Measurements from ENCODE around the gene RNF144A. TPM values are rescaled to one million over a fixed set of nuclear protein-coding genes. Genes with fewer than 3 reads are reported as not detected.
"Not testable (repeated sequence)": the region's sequence is repeated elsewhere in the genome, so short reads cannot be mapped to it uniquely, and the experiment has no call there.

Gene RNF144A
- total RNA-seq, 1 experiment from 2014 or later: 13.6 TPM

DNA sequence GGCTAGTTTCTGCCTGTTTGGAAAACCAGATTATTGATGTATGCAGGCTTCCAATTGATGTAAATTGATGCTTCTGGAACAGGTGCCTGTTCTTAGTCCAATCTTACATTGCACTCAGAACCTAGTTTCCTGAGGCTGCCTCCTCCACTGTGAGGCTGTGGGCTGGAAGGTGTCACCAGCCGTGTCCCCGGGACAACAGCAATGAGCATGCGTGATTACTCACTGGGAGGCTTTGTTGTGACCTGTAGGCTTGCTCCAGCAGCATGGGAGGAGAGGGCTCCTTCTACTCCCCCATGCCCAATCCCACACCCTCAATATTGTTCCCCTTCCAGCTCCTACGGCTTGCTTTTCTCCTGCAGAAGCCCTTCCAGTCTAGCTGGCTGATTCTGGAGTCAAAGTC, 28.5 kb upstream of the RNF144A start:
- no peaks in the 10 kb centered on the region for H3K36me3 ChIP-seq (replicated peaks; ENCODE audit: control insufficient read depth, insufficient read depth, low read length)
- H3K4me3 ChIP-seq (ENCODE audit: insufficient read depth, low read depth, low read length): no peak overlapping the region
- no peaks in the 10 kb centered on the region for H3K27me3 ChIP-seq (ENCODE audit: control insufficient read depth, insufficient read depth, low read length)
- DNase-seq: no peak

DNA sequence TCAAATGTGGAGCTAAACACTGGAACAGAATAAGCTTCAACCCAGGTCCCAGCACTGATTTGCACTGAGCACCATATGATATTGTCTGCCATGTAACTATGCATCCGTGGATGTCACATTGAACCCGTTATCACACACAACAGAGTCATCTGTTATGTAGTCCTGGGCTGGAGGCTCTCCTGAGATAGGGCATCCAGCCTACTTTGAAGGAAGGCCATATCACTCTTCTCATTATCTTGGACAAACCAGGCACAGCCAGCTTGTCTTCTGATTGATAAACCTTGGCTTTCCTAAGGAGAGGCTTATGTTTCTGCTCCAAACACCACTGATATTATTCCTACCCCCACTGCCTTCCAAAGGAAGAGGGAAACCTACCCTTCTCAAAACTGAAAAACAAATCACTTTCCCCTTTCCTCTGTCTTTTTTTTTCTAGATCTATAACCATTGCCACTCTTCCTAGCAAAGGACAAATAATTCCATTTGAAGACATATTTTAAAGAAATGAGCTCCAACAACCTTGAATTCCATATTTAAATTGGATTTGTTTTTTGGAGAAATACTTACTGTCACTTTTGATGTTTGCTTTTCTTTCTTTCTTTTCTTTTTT, 23.2 kb upstream of the RNF144A start:
- no peaks in the 10 kb centered on the region for H3K27me3 ChIP-seq (ENCODE audit: control insufficient read depth, insufficient read depth, low read length)
- H3K4me3 ChIP-seq (ENCODE audit: insufficient read depth, low read depth, low read length): no peak overlapping the region
- no peaks in the 10 kb centered on the region for H3K36me3 ChIP-seq (replicated peaks; ENCODE audit: control insufficient read depth, insufficient read depth, low read length)
- no peak for DNase-seq

DNA sequence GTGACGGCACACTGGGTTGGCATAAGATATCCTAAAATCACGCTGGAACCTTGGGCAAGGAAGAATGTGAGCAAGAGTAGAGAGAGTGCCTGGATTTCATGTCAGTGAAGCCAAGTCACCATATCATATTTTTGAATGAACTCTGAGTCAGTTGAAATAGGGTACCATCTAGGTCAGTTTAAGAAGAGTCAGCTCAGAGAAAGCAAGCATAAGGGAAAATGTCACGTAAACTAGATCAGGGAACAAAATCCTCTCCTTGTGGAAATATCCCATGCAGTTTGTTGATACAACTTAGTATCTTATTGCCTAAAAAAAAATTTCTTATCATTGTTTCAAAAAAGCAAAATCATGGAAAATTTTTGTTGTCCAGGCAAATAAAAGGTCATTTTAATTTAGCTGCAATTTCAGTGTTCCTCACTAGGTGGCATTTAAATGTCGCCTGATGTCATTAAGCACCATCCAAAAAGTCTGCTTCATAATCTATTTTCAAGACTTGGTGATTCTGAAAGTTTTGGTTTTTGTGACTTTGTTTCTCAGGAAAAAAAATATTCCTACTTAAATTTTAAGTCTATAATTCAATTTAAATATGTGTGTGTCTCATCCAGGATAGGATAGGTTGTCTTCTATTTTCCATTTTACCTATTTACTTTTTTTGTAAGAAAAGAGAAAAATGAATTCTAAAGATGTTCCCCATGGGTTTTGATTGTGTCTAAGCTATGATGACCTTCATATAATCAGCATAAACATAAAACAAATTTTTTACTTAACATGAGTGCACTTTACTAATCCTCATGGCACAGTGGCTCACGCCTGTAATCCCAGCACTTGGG, 20.1 kb upstream of the RNF144A start:
- peak; percentile 18 for DNase-seq
- H3K27me3 ChIP-seq (ENCODE audit: control insufficient read depth, insufficient read depth, low read length): no peaks in the 10 kb centered on the region
- no peak overlapping the region for H3K4me3 ChIP-seq (ENCODE audit: insufficient read depth, low read depth, low read length)
- no peaks in the 10 kb centered on the region for H3K36me3 ChIP-seq (replicated peaks; ENCODE audit: control insufficient read depth, insufficient read depth, low read length)

DNA sequence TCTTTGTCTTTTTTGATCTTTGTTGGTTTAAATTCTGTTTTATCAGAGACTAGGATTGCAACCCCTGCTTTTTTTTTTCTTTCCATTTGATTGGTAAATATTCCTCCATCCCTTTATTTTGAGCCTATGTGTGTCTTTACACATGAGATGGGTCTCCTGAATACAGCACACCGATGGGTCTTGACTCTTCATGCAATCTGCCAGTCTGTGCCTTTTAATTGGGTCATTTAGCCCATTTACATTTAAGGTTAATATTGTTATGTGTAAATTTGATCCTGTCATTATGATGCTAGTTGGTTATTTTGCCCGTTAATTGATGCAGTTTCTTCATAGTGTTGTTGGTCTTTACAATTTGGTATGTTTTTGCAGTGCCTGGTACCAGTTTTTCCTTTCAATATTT, 14.6 kb upstream of the RNF144A start:
- not testable (repeated sequence) for H3K27me3 ChIP-seq (ENCODE audit: control insufficient read depth, insufficient read depth, low read length); H3K4me3 ChIP-seq (ENCODE audit: insufficient read depth, low read depth, low read length); DNase-seq; H3K36me3 ChIP-seq (replicated peaks; ENCODE audit: control insufficient read depth, insufficient read depth, low read length)

- no peak for DNase-seq
- H3K27me3 ChIP-seq (ENCODE audit: control insufficient read depth, insufficient read depth, low read length): no peaks in the 10 kb centered on the region
- H3K4me3 ChIP-seq (ENCODE audit: insufficient read depth, low read depth, low read length): no peak overlapping the region
- no peaks in the 10 kb centered on the region for H3K36me3 ChIP-seq (replicated peaks; ENCODE audit: control insufficient read depth, insufficient read depth, low read length)
Measured at GRCh38 chr2:6905668-6906067, 11.5 kb upstream of the RNF144A start.

- H3K4me3 ChIP-seq (ENCODE audit: insufficient read depth, low read depth, low read length): no peak overlapping the region
- no peaks in the 10 kb centered on the region for H3K36me3 ChIP-seq (replicated peaks; ENCODE audit: control insufficient read depth, insufficient read depth, low read length)
- DNase-seq: no peak
- no peaks in the 10 kb centered on the region for H3K27me3 ChIP-seq (ENCODE audit: control insufficient read depth, insufficient read depth, low read length)
Measured at GRCh38 chr2:6906165-6906741, 11.0 kb upstream of the RNF144A start.

DNA sequence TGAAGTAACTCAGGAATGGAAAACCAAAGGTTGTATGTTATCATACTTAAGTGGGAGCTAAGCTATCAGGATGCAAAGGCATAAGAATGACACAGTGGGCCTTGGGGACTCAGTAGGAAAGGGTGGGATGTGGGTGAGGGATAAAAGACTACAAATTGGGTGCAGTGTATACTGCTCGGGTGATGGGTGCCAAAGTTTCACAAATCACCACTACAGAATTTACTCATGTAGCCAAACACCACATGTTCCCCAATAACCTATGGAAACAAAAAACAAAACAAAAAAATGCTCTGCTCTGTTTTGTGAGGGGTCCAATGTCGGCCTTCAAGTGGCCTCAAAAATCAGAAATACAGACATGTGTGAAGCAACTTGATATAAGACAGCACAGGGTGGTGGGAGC, 8.9 kb upstream of the RNF144A start:
- Histone ChIP-seq H3K27me3 (ENCODE audit: control insufficient read depth, insufficient read depth, low read length) (no peaks in the 10 kb centered on the region), H3K36me3 (replicated peaks; ENCODE audit: control insufficient read depth, insufficient read depth, low read length) (no peaks in the 10 kb centered on the region), H3K4me3 (ENCODE audit: insufficient read depth, low read depth, low read length) (no peak overlapping the region)
- DNase-seq: no peak

- no peak for DNase-seq
- H3K4me3 ChIP-seq (ENCODE audit: insufficient read depth, low read depth, low read length): no peak overlapping the region
- H3K36me3 ChIP-seq (replicated peaks; ENCODE audit: control insufficient read depth, insufficient read depth, low read length): no peaks in the 10 kb centered on the region
- no peaks in the 10 kb centered on the region for H3K27me3 ChIP-seq (ENCODE audit: control insufficient read depth, insufficient read depth, low read length)
Measured at GRCh38 chr2:6909431-6910385, 7.5 kb upstream of the RNF144A start.

DNA sequence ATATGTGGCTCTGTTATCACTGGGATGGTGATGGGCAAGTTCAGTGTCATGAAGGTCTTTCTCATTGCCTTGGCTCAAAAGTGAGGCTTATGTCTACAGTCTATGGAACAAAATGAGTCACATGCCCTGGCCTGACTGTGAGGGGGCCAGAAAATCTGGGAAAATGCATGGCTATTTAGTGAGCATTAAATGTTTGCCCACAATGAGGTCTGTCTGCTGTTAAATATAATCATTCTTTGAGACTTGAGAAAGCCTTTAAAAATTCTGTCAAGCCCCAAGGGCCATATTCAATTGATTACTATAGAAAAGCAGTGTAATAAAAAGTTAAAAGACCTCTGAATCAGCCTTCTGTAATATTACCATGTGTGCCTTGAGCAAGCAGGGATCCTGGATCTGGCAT, 5.5 kb upstream of the RNF144A start:
- H3K36me3 ChIP-seq (replicated peaks; ENCODE audit: control insufficient read depth, insufficient read depth, low read length): no peaks in the 10 kb centered on the region
- H3K4me3 ChIP-seq (ENCODE audit: insufficient read depth, low read depth, low read length): no peak overlapping the region
- no peaks in the 10 kb centered on the region; the same call in 1 of the 2 replicates for H3K27me3 ChIP-seq (ENCODE audit: control insufficient read depth, insufficient read depth, low read length)
- DNase-seq: no peak

- H3K36me3 ChIP-seq (replicated peaks; ENCODE audit: control insufficient read depth, insufficient read depth, low read length): no peaks in the 10 kb centered on the region
- no peak overlapping the region for H3K4me3 ChIP-seq (ENCODE audit: insufficient read depth, low read depth, low read length)
- H3K27me3 ChIP-seq (ENCODE audit: control insufficient read depth, insufficient read depth, low read length): peaks cover 5% of the 10 kb centered on the region
- DNase-seq: no peak
Measured at GRCh38 chr2:6913415-6914157, 3.6 kb upstream of the RNF144A start.

DNA sequence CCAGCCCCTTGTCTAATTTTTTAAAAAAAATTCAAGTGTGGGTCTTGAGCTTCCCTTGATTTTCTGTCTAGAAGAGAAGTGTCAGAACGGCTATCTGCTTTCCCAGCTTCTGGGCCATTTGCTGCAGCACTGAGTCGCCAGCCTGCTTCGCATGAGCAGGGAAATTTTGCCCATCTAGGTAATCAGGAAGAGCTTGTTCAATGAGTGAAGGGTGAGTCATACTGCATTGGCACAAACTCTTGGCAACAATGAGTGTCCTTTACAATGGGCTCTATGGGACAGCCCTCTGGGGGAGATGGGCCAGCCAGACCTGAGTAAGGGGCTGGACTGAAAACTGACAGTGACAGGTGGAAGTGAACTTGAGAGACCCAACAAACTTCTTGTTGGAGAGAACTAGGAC, 2.4 kb upstream of the RNF144A start:
- DNase-seq: no peak
- H3K4me3 ChIP-seq (ENCODE audit: insufficient read depth, low read depth, low read length): no peak overlapping the region
- H3K27me3 ChIP-seq (ENCODE audit: control insufficient read depth, insufficient read depth, low read length): peaks cover 7% of the 10 kb centered on the region
- H3K36me3 ChIP-seq (replicated peaks; ENCODE audit: control insufficient read depth, insufficient read depth, low read length): no peaks in the 10 kb centered on the region

DNA sequence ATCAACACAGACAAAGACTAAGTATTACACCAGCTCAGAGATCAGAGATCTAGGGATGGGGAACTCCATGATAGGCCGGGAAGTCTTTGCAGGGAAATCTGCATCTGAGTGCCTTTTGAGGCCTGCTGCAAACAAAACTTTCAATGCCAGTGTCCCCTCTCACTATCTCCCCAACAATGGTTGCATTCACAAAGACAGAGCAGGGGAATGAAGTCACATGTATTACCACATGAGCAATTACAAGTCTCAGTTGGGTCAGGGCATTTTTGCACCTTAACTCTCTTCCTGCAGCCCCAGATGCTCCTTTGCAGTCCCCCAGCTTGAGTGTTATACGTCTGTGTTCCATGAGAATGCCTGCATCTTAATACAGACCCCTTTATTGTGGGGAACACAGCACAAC, 1.8 kb upstream of the RNF144A start:
- H3K27me3 ChIP-seq (ENCODE audit: control insufficient read depth, insufficient read depth, low read length): peaks cover 7% of the 10 kb centered on the region
- peak; percentile 52 for DNase-seq
- H3K36me3 ChIP-seq (replicated peaks; ENCODE audit: control insufficient read depth, insufficient read depth, low read length): no peaks in the 10 kb centered on the region
- H3K4me3 ChIP-seq (ENCODE audit: insufficient read depth, low read depth, low read length): no peak overlapping the region

DNA sequence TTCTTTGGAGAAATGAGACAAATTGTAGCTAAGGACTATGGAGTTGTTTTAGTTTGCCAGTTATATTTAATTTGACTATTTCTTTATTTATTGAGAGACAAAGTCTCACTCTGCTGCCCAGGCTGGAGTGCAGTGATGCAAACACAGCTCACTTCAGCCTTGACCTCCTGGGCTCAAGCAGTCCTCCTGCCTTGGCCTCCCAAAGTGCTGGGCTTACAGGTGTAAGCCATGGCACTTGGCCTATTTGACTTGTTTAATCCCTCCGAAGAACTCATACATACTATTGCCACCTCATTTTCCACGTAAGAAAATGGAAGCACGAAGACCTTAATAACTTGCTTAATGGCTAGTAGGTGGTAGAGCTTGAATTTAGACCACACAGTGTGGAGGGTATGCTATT, 988 bp upstream of the RNF144A start:
- Histone ChIP-seq H3K27me3 (ENCODE audit: control insufficient read depth, insufficient read depth, low read length) (peaks cover 7% of the 10 kb centered on the region), H3K4me3 (ENCODE audit: insufficient read depth, low read depth, low read length) (no peak overlapping the region), H3K36me3 (replicated peaks; ENCODE audit: control insufficient read depth, insufficient read depth, low read length) (no peaks in the 10 kb centered on the region)
- DNase-seq: no peak

- DNase-seq: no peak
- peaks cover 7% of the 10 kb centered on the region for H3K27me3 ChIP-seq (ENCODE audit: control insufficient read depth, insufficient read depth, low read length)
- peak overlapping the region; percentile 37 for H3K4me3 ChIP-seq (ENCODE audit: insufficient read depth, low read depth, low read length)
- no peaks in the 10 kb centered on the region for H3K36me3 ChIP-seq (replicated peaks; ENCODE audit: control insufficient read depth, insufficient read depth, low read length)
Measured at GRCh38 chr2:6916736-6917070, 509 bp upstream of the RNF144A start.
